Right lobe of liver (tissue), 4 donors: ENCODE results near the gene AHNAK.

Experiments
- POLR2A ChIP-seq: fragments of 450-650 bp; IDR thresholded peaks from one replicate; pipeline ENCODE4 v1.6.1; 2017; ENCODE audit warnings: antibody characterized with exemption, mild to moderate bottlenecking
- TF ChIP-seq, protein P1 (sequence below), 4 donors: fragments of 200-600 bp in 3 of 4; fragments of 450-650 bp in 1 of 4; IDR thresholded peaks; one replicate each; pipeline versions ENCODE4 v1.5.1 to v1.8.0; 2016 to 2022; ENCODE audit warnings: antibody characterized with exemption in 4 of 4, mild to moderate bottlenecking in 2 of 4
- donor health status: DM: no; HTN: no; CAD: no.
- donor health status: DM: no; HTN: no; CAD: no.
- donor health status: DM: no; HTN: yes; CAD: no.

DNA sequence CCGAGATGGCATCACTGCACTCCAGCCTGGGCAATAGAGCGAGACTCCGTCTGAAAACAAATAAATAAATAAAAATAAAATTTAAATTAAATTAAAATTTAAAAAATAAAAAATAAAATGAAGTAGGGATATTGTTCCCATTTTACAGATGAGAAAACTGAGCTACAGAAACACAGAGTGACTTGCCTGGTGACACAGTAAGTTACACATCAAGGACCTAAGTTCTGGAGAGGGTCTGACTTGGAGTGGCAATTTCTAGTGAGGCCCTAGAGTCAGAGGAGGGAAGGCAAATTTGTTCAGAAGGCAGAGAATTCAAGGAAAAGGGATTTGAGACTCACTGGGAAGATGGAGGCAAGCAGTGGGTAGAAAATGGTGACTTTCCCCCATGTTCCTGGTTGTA is 125.7 kb downstream of the AHNAK start:
- TF ChIP-seq, protein P1, sequence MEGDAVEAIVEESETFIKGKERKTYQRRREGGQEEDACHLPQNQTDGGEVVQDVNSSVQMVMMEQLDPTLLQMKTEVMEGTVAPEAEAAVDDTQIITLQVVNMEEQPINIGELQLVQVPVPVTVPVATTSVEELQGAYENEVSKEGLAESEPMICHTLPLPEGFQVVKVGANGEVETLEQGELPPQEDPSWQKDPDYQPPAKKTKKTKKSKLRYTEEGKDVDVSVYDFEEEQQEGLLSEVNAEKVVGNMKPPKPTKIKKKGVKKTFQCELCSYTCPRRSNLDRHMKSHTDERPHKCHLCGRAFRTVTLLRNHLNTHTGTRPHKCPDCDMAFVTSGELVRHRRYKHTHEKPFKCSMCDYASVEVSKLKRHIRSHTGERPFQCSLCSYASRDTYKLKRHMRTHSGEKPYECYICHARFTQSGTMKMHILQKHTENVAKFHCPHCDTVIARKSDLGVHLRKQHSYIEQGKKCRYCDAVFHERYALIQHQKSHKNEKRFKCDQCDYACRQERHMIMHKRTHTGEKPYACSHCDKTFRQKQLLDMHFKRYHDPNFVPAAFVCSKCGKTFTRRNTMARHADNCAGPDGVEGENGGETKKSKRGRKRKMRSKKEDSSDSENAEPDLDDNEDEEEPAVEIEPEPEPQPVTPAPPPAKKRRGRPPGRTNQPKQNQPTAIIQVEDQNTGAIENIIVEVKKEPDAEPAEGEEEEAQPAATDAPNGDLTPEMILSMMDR (IDR thresholded peaks at IDR 0.05): no peak
- no peak for TF ChIP-seq POLR2A
